Measurements from ENCODE around the gene DAPK1.

DNA sequence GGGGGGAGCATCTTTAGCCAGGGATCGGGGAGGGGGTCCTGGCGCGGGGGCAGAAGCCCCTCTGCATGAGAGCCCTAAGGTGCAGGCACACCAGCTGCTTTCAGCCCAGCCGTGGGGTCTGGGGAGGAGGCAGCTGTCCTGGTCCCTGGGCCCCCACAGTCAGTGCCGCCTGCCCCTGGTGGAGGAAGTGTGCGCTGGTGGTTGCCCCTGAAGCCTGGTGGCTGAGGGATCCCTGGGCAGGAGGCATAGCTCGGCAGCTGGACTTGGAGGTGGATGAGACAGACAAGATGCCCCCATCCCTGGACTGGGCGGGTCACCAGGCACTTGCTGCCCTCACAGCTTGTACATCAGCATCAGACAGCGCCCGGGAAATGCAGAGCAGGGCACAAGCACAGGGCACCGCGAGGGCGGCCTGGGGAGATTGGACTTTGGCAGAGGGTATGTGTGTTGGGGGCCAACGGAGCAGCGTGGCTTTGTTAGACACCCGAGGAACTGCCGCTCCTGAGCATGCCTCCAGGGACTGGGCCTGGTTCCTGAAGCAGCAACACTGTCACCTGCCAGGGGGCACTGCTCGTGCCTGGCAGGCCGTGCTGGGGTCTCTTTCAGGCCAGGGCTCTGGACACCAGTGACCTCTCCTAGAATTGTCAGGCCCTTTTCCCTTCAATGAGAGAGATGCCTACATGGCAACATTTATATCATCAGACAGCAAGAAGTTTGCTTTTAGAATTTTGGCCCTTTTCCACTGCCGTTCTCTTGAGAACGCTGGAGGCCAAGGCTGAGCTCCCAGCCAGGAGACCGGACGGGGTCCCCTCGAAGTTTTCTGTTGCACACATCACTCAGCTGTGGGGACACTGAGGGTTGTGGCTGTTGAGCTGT is 186.3 kb downstream of the DAPK1 start:
- TF ChIP-seq POLR2A (IDR thresholded peaks at IDR 0.05): no peak
- TF ChIP-seq, protein P1, sequence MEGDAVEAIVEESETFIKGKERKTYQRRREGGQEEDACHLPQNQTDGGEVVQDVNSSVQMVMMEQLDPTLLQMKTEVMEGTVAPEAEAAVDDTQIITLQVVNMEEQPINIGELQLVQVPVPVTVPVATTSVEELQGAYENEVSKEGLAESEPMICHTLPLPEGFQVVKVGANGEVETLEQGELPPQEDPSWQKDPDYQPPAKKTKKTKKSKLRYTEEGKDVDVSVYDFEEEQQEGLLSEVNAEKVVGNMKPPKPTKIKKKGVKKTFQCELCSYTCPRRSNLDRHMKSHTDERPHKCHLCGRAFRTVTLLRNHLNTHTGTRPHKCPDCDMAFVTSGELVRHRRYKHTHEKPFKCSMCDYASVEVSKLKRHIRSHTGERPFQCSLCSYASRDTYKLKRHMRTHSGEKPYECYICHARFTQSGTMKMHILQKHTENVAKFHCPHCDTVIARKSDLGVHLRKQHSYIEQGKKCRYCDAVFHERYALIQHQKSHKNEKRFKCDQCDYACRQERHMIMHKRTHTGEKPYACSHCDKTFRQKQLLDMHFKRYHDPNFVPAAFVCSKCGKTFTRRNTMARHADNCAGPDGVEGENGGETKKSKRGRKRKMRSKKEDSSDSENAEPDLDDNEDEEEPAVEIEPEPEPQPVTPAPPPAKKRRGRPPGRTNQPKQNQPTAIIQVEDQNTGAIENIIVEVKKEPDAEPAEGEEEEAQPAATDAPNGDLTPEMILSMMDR (IDR thresholded peaks at IDR 0.05): no peak
- TF ChIP-seq POLR2AphosphoS5 (IDR thresholded peaks at IDR 0.05): no peak

Data from suprapubic skin (tissue), 4 donors.